GM21367 (cell line): ENCODE measurements around the gene CCR5.
"Not testable (repeated sequence)": the region's sequence is repeated elsewhere in the genome, so short reads cannot be mapped to it uniquely, and the experiment has no call there.

Experiments
- ATAC-seq: cut with Tn5 transposase; IDR thresholded peaks from one replicate; pipeline ENCODE4 v1.9.1; 2021; ENCODE audit not compliant: unreplicated experiment

CCR5 gene

GRCh38 chr3:46370839-46371518 is at the start of gene CCR5:
Gene CCR5 (plus strand): TSS chr3:46370946. CDS start chr3:46372903, 1,957 bp downstream.
- no peak for ATAC-seq

- ATAC-seq = no peak
These were observed 49.2 kb upstream of the CCR5 start for GRCh38 chr3:46321461-46322104.

GRCh38 chr3:46324036-46324435 is 46.7 kb upstream of the CCR5 start:
- ATAC-seq = no peak

- ATAC-seq = no peak
These were observed 45.0 kb upstream of the CCR5 start for GRCh38 chr3:46325645-46326300.

- ATAC-seq = not testable (repeated sequence)
These were observed 40.1 kb upstream of the CCR5 start for GRCh38 chr3:46330676-46331075.

- no peak for ATAC-seq
These were observed 35.8 kb upstream of the CCR5 start for GRCh38 chr3:46334741-46335478.

- ATAC-seq = no peak
These were observed 35.2 kb upstream of the CCR5 start for GRCh38 chr3:46335541-46335940.

- no peak for ATAC-seq
These were observed 32.8 kb upstream of the CCR5 start for GRCh38 chr3:46337911-46338310.

GRCh38 chr3:46338840-46339239 is 31.9 kb upstream of the CCR5 start:
- ATAC-seq = no peak

GRCh38 chr3:46344476-46344875 is 26.3 kb upstream of the CCR5 start:
- ATAC-seq = no peak

GRCh38 chr3:46348823-46349482 is 21.8 kb upstream of the CCR5 start:
- no peak for ATAC-seq

GRCh38 chr3:46349484-46350261 is 21.1 kb upstream of the CCR5 start:
- ATAC-seq = peak; percentile 64

GRCh38 chr3:46350262-46350565 is 20.5 kb upstream of the CCR5 start:
- ATAC-seq = peak; percentile 16

- ATAC-seq = no peak
These were observed 19.1 kb upstream of the CCR5 start for GRCh38 chr3:46351646-46352045.

- ATAC-seq = no peak
These were observed 17.7 kb upstream of the CCR5 start for GRCh38 chr3:46353090-46353489.

GRCh38 chr3:46353647-46354410 is 16.9 kb upstream of the CCR5 start, which contains the start of gene CCR2:
Gene CCR2 (plus strand): TSS chr3:46354111. CDS start chr3:46357528, 3,417 bp downstream.
- ATAC-seq = no peak

- no peak for ATAC-seq
These were observed 16.3 kb upstream of the CCR5 start for GRCh38 chr3:46354478-46354877.

- no peak for ATAC-seq
These were observed 15.8 kb upstream of the CCR5 start for GRCh38 chr3:46354984-46355383.

- no peak for ATAC-seq
These were observed 14.5 kb upstream of the CCR5 start for GRCh38 chr3:46356276-46356675.

- ATAC-seq = no peak
These were observed 13.8 kb upstream of the CCR5 start for GRCh38 chr3:46356909-46357308.
